ENCODE measurements around the gene FAM47E. TPM values are rescaled to one million over a fixed set of nuclear protein-coding genes. Genes with fewer than 3 reads are reported as not detected.

FAM47E gene
- total RNA-seq, 1 experiment from 2014 or later: 2.0 TPM

DNA sequence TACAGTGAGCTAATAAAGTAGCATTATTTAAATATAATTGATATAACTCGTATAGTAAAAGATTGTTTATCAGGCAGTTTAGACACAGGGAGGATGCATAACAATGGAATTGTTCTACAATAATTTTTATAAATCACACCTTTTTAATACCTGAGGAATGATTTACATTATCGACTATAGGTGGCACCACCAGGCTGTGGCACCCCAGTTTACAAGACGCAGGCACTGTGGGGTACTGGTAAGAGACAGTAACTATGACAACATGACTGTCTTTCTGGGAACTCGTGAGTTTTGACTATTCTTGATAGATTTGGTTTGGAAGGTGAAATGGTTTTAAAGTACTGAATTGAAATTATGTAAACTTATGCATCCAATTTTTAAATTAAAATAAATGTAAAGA is 27.9 kb downstream of the FAM47E start:
- Histone ChIP-seq H4K5ac (ENCODE audit: insufficient read length, low read depth, low read length) (no peak overlapping the region), H3K4ac (ENCODE audit: low read depth, low read length) (no peak overlapping the region), H2BK20ac (ENCODE audit: low read depth, low read length, poor library complexity, severe bottlenecking) (no peak overlapping the region), H3K9me3 (ENCODE audit: control insufficient read depth, low read depth, low read length) (no peaks in the 10 kb centered on the region), H3K9ac (ENCODE audit: extremely low read depth, insufficient read length, low read length) (no peak overlapping the region), H3K23ac (ENCODE audit: insufficient read length, low read depth, low read length) (no peak overlapping the region), H3K14ac (ENCODE audit: insufficient read depth, low read length) (no peak overlapping the region), H3K4me2 (ENCODE audit: insufficient read depth, insufficient read length, low read length) (no peak overlapping the region), H2BK5ac (ENCODE audit: insufficient read length, low read length) (no peak overlapping the region), H3K27me3 (ENCODE audit: insufficient read depth, low read length) (no peaks in the 10 kb centered on the region), H2AFZ (ENCODE audit: low read length) (no peak overlapping the region), H3K27ac (ENCODE audit: insufficient read length, low read depth, low read length) (no peak overlapping the region), H4K20me1 (ENCODE audit: control insufficient read depth, insufficient read depth, insufficient read length) (no peaks in the 10 kb centered on the region), H3K79me2 (ENCODE audit: insufficient read depth, low read length) (no peaks in the 10 kb centered on the region), H3K23me2 (ENCODE audit: insufficient read length, low read depth, low read length, poor library complexity, severe bottlenecking) (no peaks in the 10 kb centered on the region), H2BK15ac (ENCODE audit: low read depth, low read length) (no peak overlapping the region), H4K91ac (ENCODE audit: insufficient read length, low read depth, low read length) (no peak overlapping the region), H3K4me1 (ENCODE audit: insufficient read depth, low read length) (no peaks in the 10 kb centered on the region), H3K79me1 (ENCODE audit: insufficient read depth, low read depth, low read length, poor library complexity, severe bottlenecking) (no peaks in the 10 kb centered on the region), H2BK120ac (ENCODE audit: low read depth, low read length, poor library complexity, severe bottlenecking) (no peak overlapping the region), H3K56ac (ENCODE audit: insufficient read length, low read depth, low read length) (no peak overlapping the region), H2AK5ac (ENCODE audit: insufficient read length, low read length) (no peak overlapping the region), H3T11ph (ENCODE audit: low read length) (no peak overlapping the region), H2BK12ac (ENCODE audit: insufficient read length, low read depth, low read length) (no peak overlapping the region), H4K8ac (replicated peaks; ENCODE audit: insufficient read length, low read depth, low read length) (no peak overlapping the region), H3K18ac (ENCODE audit: insufficient read length, low read depth, low read length) (no peak overlapping the region)
- WGBS (ENCODE audit: extremely low coverage, insufficient read length, low lambda C conversion rate): no CpG with 5 or more reads among the region's 4 CpGs
- Mint-ChIP-seq H3K27me3 (ENCODE audit: low read depth) (no peaks in the 10 kb centered on the region), H3K4me1 (no peaks in the 10 kb centered on the region; a peak in 1 of 4 replicates), H3K36me3 (ENCODE audit: insufficient read depth in 1 of 3, low read depth in 3 of 3) (no peaks in the 10 kb centered on the region), H3K4me3 (no peak overlapping the region), H3K9me3 (no peaks in the 10 kb centered on the region; a peak in 1 of 5 replicates), H3K27ac (no peak overlapping the region)
- TF ChIP-seq CTCF (conservative IDR thresholded peaks at IDR 0.05): no peak
- no peak for DNase-seq

All from H9 (cell line).